G401 (cell line): ENCODE measurements around the gene NRARP. TPM values are rescaled to one million over a fixed set of nuclear protein-coding genes. Genes with fewer than 3 reads are reported as not detected.

Experiments used
- DNase-seq: peaks from one replicate; pipeline ENCODE4 v3.0.0-alpha.2; 2015; ENCODE audit warnings: low spot score
- in situ Hi-C: cut with HindIII; loops from 2 replicates; pipeline ENCODE4 v1.10.0; 2016; ENCODE audit warnings: low sequenced_read_pairs, mixed read lengths
- total RNA-seq: library from RNA; depleted of rRNA; stranded (reverse); fragments of >200 nt; shearing (Covaris generic); gene quantifications from 2 replicates; pipeline ENCODE4 v1.2.3, GENCODE V29; 2014

NRARP gene
- total RNA-seq, 1 experiment from 2014 or later, result 6.7 TPM

DNA sequence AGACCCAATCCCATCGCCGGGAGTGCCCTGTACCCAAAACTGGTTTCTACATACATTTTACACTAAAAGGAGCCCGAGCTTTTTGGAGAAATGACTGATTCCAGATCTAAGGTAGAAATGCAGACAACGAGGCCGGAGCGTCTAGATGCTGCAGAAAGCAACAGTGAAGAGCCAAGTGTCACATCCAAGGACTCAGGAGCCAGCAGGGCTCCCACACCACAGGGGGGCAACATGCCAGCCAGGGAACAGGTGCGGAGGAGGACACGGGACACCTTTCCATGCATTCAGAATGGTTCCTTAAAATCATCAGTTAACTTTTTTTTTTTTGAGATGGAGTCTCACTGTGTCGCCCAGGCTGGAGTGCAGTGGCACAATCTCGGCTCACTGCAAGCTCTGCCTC lies 23.1 kb upstream of the NRARP start:
- in situ Hi-C loops, result no loop called here
- no peak for DNase-seq

DNA sequence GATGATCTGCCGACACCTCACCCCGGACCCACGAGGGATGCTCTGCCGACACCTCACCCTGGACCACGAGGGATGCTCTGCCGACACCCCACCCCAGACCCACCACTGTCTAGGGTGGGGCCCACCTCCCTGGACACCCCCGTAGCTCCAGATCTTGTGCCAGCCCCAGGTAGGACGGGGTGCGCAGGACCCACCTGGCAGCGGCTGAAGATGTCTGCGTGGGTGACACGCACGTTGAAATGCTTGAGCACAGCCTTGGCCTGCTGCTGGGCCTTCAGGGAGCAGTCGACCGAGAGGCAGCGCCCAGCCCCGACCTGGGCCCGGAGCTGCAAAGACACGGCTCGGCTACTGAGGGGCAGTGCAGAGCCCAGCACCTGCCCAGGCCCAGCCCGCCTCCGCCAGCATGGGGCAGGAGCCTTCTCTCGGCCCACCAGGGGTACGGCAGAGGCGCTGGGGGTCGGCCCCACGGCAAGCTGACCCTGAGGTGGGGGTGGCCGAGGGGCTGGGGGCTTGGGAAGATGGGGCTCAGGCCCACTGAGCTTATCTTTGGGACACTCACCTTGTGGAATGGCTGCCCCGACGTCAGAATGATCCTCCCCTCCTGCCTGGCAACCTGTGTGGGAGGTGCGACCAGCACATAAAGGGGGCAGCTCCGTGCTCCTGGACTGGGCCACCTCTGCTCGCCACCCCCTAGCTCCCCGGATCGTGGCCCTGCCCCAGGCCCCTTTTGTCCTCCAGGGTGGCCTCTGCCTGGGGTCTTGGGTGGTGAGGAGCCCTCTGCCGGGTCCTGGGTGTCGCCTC lies 21.7 kb upstream of the NRARP start:
- in situ Hi-C loops, result no loop called here
- no peak for DNase-seq

- in situ Hi-C loops, result no loop called here
- DNase-seq, result no peak
Observed at GRCh38 chr9:137321726-137322361, 19.8 kb upstream of the NRARP start.

DNA sequence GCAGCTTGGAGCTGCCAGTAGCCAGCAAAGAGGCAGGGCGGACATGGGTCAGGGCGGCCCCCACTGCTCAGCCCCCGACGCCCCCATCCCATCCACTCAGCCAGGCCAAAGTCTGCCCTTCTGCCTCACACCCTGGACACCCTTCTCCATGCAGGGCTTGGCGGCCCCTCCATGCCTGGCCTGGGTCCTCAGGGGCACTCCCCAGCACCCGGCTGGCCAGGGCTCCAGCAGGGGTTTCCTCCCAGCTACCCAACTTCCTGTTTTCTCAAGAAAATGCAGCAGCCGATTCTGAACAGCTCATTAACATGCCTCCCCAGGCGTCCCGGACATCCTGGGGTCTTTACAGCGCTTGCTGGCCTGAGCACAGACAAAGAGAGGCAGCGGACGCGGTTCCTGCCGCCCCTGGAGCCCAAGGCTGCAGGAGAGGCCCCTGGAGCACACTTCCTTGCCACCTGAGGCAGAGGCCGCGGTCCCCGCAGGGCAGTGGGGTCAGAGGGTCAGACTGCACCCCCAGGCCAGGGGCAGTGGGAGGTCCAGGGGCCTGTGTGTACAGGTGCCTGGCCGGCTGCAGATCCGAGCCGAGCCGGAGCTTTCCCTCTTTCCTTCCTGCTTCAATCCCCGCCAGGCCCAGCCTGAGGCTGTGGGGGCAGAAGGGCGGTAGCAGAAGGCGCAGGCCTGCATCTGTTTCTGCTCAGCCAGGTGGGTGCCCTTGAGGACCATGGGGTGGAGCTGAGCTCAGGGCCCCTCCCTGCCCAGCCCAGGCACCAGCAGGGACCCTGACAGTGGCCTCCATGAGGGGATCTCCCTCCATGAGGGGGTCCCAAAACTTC lies 18.7 kb upstream of the NRARP start:
- no peak for DNase-seq
- in situ Hi-C loops, result no loop called here

GRCh38 chr9:137319739-137320551 lies 17.9 kb upstream of the NRARP start:
- no peak for DNase-seq
- in situ Hi-C loops, result loop anchor here (10.0 kb wide), 1 partner anchor 95 kb away; no protein-coding TSS in a partner anchor

- DNase-seq, result no peak
- in situ Hi-C loops, result loop anchor here (10.0 kb wide), 1 partner anchor 96 kb away; no protein-coding TSS in a partner anchor
Observed at GRCh38 chr9:137319011-137319738, 17.1 kb upstream of the NRARP start.

DNA sequence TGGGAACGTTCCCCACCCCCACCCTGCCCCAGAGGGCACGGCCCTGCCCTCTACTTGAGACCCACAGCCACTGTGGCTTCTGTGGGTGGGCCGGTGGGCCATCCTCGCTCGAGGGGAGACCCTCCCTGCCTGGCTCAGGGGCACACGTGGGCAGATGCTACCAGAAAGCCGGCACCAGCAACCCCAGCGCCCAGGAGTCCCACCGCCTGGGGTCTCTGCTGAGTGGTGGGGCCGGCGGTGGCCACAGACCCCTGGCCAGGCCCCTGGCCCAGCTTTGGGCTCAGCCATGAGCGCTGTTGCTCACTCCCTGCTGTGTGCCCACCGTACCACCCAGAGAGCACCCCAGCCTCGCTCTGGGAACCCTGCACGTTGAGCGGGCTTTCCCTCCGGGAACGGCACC lies 16.5 kb upstream of the NRARP start:
- in situ Hi-C loops, result loop anchor here (10.0 kb wide), 1 partner anchor 96 kb away; no protein-coding TSS in a partner anchor
- no peak for DNase-seq

DNA sequence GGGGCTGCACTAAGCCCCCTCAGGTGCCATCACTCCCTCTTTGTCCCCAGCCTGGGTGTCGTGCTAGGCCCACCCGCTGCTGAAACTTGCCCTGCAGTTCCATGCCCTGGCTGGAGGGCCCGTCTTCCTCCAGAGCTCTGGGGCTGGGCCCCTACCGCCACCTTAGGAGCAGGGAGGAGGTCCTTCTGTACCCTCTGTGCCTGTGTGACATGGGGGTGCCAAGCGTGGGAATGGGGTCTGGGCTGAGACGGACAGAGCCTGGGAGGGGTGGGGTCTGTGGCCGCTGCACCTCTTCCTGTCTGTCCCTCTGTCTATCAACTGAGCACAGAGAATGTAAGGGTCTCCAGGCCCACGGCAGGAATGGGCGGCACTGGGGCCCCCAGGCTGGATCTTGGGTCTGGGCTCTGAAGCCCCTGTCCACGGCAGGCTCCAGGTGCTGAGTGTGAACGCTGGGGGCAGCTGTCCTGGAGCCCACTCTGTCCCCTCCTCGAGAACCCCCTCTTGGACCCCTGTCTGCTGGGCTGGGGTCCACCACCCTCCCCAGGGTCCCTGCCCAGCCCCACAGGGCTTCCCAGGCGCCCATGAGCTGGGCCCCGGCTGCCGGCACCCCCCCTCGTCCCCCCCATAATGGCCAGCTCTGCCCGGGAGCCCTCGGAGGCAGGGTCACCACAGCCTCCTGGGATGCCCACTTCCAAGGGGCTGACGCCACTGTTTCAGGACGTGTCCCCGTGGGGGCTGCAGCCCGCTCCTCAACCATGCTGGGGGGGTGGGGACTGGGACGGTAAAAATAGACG lies 15.8 kb upstream of the NRARP start:
- no peak for DNase-seq
- in situ Hi-C loops, result loop anchor here (10.0 kb wide), 1 partner anchor 97 kb away; no protein-coding TSS in a partner anchor

DNA sequence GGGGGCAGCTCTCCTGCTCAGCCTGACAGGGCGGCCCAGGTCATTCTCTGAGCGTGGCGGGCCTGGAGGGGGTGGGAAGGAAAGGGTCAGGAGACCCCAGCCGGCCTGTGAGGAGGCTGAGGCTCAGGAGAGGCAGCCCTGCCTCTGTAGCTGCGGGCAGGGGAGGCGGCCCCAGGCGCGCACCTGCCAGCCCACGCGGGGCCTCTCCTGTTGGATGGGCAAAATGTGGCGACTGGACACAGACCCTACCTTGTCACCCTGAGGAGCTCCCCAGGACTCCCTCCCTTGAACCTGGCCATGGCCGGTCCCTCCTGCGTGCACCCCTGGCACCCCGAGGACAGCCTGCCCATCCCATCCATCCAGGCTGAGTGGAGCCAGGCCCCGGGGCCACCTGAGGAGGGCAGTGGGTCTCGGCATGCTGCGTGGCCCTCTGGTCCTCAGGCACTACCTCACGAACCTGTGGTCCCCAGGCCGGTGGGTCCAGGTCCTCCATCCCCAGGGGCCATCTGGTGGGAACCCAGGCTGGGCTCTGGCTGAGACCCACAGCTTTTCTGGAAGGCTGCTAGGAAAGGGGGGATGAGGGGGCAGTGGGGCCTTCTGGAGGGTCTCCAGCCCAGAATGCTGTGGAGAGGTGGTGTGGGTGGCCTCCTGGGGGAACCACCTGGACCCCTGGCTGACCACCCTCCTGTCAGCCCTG lies 15.1 kb upstream of the NRARP start:
- DNase-seq, result no peak
- in situ Hi-C loops, result loop anchor here (10.0 kb wide), 1 partner anchor 98 kb away; no protein-coding TSS in a partner anchor

GRCh38 chr9:137316012-137316981 lies 14.2 kb upstream of the NRARP start:
- no peak for DNase-seq
- in situ Hi-C loops, result loop anchor here (10.0 kb wide), 1 partner anchor 99 kb away; no protein-coding TSS in a partner anchor

DNA sequence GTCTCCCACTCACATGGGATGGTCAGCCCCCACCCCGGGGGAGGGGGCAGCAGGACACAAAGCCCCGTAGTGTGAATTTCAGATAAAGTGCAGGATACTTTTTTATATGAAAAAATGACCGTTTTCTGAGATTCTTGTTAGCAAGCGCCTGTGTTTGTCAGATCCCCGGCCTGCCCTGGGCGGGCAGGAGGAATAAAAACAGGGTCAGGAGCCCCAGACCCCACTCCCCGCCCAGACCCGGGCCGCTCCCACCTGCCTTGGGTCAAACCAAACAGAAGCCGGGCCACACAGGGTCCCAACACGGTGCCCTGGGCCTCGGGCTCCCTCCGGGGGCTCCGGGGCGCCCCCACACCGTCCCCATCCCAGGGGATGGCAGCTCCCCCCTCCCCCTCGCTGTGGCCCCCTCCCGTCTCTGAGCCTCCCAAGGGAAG lies 13.5 kb upstream of the NRARP start:
- DNase-seq, result no peak
- in situ Hi-C loops, result loop anchor here (10.0 kb wide), 1 partner anchor 99 kb away; no protein-coding TSS in a partner anchor

DNA sequence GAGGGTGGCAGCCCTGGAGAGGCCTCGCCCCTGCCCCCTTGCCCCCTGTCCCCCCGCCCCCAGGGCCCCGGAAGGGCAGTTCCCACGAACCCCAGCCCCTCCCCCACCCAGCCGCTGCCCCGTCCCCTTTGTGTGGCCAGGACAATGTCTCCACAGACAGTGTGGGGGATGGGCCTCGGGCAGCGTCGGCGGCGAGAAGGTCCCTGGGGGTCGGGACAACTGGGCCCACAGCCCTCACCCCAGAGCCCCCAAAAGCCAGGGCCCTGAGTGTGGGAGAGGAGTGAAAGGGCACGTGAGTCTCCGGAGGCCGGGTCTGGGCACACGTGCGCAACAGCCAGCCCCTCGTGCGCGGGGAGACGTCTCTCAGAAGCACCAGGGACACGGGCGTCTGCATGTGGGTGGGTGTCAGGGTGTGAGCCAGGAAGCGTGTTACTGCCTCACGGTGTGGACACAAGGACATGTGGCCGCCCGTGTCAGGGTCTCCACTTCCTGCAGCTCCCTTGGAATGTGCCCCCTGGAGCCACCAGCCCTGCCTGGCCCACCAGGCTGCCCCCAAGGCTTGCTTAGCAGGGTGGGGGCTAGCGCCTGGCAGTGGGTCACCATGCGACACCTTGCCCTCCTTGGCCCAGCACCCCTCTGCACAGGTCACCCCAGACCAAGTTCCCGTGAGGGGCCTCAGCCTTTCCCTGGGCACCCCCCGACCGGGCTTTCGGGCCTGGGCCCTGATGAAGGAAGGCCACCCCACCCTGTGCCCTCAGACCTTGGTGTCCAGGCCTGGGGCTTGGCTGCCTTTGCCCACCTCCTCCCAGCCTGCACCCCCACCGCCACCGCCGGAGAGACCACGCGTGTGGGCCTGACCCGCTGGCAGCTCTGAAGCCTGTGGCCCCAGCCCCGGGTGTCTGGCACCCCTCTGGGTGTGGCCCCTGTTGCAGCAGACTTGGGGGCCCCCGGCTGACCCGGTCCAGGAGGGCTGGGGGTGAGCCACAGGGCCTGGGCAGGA lies 12.8 kb upstream of the NRARP start:
- DNase-seq, result no peak
- in situ Hi-C loops, result loop anchor here (10.0 kb wide), 1 partner anchor 100 kb away; no protein-coding TSS in a partner anchor

DNA sequence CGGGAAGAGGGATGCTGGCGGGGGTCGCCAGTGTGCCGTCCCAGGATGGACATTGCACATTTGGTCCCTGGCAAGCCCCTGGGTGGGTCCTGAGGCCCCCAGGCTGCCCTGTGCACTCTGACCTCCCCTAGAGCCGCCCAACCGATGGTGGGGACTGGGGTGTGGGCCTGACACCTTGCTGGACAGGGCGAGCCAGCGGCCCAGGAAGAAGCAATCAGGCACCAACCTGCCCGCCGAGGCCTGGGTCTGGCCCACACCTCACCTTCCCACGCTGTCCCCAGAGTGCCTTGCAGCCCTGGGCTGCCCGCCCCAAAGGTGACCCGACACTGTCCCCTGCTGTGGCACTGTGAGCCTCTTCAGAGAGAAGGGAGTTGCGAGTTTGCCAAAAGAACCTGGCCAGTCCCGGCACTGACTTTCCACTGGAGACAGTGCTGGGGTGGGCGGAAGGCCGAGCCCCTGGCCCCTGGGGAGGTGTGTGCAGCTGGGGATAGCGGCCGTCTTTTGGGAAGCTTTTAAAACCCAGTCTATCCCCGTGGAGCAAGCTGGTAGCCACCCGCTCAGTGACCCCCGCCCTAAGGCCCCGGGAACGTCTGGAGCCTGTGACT lies 12.0 kb upstream of the NRARP start:
- in situ Hi-C loops, result loop anchor here (10.0 kb wide), 1 partner anchor 101 kb away; no protein-coding TSS in a partner anchor
- no peak for DNase-seq
